ENCODE data around the gene MRPL53.

DNA sequence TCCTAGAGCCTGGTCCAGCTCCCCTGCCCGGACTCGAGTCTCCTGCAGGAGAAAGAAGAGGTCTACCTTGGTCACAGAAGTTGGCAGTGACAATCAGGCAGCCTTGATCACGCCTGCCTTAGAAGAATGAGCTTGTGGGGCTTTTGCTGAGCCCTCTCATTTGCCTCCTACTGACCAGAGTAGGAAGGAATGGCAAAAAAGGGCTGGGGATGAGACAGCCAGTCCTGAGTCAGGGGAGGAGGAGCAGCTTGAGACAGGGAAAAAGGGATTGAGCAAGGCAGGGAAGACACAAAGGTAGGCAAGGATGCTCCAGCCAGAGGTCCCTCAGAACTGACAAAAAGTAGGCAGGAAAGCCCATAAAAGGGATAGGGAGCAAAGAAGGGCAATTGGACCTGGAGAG lies 44.9 kb downstream of the MRPL53 start:
- TF ChIP-seq EZH2phosphoT487 (IDR thresholded peaks at IDR 0.05; ENCODE audit: insufficient read depth, low read depth) = no peak
- no peak for TF ChIP-seq EZH2 (IDR thresholded peaks at IDR 0.05; ENCODE audit: insufficient read depth, poor library complexity, severe bottlenecking)

All from GM23248 (cell line).